VCaP (cell line): ENCODE results near the gene PKNOX2.
A peak's percentile ranks its signal among the peaks of the same experiment; 100 is the strongest.

Experiments
- H3K27ac ChIP-seq: fragments of 450-650 bp; 2 replicates; pipeline ENCODE4 v1.5.1; 2017
- TF ChIP-seq, protein P1 (sequence below): fragments of 450-650 bp; conservative IDR thresholded peaks from 2 replicates; pipeline ENCODE4 v1.5.1; 2017; ENCODE audit warnings: mild to moderate bottlenecking, moderate library complexity

PKNOX2 gene

DNA sequence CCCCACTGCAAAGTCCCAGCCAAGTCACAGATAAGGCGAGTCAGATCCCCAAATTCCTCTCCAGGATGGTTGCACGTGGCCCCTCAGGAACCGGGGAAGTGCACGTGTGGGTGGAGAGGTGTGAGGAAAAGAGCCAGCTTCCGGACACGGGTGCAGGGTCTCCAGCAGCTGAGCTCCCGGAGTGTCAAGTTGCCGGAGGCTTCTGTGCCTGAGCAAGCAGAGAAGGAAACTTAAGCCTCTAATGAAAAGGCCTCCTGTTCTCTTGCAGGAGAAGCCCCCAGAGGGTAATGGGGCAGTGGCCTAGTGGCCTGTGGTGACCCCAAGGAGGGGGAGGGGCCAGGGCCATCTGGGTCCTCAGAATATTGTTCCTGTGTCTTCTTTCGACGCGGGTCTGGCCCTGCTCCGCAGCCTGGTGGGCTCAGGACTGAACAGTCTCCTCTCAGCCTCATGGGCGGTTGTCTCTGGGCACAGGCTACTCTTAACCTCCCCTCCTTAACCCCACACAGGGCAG, 183.6 kb downstream of the PKNOX2 start:
- no peak overlapping the region for H3K27ac ChIP-seq
- TF ChIP-seq, protein P1, sequence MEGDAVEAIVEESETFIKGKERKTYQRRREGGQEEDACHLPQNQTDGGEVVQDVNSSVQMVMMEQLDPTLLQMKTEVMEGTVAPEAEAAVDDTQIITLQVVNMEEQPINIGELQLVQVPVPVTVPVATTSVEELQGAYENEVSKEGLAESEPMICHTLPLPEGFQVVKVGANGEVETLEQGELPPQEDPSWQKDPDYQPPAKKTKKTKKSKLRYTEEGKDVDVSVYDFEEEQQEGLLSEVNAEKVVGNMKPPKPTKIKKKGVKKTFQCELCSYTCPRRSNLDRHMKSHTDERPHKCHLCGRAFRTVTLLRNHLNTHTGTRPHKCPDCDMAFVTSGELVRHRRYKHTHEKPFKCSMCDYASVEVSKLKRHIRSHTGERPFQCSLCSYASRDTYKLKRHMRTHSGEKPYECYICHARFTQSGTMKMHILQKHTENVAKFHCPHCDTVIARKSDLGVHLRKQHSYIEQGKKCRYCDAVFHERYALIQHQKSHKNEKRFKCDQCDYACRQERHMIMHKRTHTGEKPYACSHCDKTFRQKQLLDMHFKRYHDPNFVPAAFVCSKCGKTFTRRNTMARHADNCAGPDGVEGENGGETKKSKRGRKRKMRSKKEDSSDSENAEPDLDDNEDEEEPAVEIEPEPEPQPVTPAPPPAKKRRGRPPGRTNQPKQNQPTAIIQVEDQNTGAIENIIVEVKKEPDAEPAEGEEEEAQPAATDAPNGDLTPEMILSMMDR, result no peak

DNA sequence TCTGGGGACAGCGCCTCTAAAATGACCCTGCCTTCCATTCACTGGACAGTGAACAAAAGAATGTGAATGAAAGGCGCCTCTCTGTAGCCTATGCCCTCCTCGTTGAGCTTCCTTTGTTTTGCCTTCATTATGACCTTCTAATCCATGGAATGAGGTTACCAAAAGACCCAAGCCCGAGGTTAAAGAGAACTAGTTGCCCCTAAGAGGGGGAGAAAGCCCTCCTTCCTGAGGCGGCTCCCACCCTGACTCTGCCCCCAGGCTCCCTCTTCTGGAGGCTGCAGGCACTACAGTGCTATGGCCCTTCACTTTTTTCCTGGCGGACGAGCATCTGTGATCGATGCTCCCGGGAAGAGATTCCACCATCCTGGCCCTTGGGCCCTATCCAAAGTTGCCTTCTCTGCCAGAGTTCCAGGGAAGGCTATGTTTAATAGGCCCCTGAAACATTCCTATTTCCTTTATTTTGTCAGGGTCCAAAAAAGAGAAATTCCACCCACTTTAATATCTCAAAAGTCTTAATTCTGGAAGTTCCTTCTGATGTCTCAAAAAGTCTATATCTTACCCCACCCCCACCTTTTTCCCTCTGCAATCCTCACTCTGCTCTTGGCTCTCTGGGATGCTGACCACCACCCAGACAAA, 184.2 kb downstream of the PKNOX2 start:
- H3K27ac ChIP-seq, result no peak overlapping the region
- TF ChIP-seq, protein P1, result peak; percentile 97

DNA sequence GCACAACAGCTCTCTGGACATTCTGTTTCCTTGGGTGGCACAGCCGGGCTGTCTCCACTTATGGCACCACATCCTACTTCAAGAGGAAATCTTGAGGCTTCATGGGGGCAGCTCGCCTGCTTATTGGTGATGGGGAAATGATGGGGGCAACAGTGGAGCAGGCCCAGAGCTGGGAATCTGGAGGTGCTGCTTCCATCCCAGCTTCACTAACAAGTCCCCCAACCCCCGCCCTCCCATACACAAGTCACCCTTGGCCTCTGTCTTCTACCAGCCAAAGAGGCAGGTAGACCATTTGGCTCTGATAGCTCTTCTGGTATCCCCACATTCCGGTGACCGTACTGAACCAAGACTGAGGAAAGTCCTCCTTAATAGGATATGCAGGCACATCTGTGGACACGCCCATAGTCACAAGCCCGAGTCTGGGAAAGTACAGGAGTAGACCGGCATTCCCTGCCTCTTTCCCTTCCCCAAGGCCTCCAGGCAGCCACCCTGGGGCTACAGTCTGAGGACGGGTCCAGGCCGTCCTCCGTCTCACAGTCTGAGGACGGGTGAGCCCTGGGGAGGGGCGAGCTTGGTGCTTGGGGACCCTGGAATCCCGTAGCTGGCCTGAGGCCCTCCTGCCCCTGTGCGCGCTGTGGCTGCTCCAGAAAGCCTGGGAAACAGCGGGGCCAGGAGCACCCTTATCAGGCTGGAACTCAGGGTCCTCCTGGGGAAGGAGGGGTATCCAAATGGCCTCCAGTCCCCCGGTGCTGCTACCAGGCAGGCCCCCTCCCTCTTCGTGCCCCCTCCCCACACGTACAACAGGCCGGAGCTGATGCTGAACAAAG, 185.9 kb downstream of the PKNOX2 start:
- H3K27ac ChIP-seq, result no peak overlapping the region
- TF ChIP-seq, protein P1, result no peak

DNA sequence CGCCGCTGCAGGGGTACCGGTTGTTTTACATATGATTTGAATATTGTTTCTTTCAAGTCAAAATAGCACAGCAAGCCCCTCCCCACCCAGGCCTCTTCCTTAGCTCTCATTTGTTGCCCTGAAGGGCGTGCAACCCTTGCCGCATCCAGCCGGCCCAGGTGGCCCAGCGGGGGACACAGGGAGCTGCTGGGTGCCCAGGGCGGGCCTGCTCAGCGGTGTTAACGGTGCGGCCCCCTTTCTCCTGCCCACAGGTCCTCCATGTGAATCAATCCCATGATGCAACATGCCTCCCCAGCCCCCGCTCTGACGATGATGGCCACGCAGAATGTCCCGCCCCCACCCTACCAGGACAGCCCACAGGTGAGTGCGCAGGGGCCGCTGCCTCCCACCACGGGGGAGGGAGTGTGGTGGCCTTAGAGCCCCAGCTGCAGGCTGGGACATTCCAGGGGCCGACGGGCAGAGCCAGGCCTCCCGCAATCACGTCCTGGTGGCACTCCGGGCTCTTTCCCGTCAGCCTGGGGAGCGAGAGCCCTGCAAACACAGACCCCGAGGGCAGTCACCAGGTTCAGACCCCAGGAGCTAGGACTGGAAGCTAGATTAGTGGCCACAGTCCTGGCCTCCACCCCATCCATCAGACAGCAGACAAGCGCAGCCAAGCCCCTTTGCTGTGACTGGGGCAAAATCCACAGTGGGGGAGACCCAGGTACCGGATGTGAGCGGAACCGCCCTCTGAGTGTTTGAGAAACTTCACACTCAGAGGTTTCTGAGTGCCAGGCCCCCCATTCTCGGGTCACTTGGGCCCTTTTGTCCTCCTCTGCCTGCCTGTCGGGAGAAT, 186.7 kb downstream of the PKNOX2 start:
- no peak overlapping the region for H3K27ac ChIP-seq
- TF ChIP-seq, protein P1, result no peak

DNA sequence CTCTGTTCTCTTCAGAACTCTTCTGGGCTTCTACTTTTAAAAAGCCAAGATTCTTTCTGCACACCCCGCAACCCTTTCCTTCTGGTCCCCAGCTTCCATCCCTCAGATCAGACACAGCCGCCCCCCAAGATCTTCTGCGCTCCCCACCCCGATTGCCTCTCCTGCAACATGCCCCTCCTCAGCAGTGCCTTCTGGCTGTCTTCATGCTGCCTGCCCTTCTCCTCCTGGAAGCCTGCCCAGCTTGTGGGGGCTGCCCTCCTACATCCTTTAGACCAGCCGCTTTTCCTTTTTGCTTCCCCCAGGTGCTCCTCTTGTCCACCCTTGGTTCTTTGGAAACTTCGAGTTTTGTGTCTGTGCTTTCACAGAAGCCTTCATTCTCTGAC, 187.3 kb downstream of the PKNOX2 start:
- H3K27ac ChIP-seq, result no peak overlapping the region
- TF ChIP-seq, protein P1, result no peak

DNA sequence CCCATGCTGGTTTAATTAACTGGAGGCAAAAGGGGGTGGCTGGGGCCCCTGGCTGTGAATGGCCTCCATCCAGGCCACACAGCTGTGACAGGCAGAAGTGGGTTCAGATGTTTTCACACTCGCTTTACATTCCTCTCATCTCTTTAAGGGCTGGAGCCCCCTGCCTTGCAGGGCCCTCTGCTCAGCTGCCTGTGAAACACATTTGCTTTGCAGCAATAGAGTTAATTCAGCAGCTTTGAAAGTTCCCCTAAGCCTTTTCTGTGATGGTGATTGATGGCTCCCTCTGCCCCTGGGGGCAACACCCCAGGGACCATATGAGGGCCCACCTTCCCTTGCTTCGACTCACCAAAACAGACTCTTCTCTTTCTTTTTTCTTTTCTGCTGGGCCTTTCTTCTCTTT, 192.2 kb downstream of the PKNOX2 start:
- H3K27ac ChIP-seq, result no peak overlapping the region
- TF ChIP-seq, protein P1, result no peak

DNA sequence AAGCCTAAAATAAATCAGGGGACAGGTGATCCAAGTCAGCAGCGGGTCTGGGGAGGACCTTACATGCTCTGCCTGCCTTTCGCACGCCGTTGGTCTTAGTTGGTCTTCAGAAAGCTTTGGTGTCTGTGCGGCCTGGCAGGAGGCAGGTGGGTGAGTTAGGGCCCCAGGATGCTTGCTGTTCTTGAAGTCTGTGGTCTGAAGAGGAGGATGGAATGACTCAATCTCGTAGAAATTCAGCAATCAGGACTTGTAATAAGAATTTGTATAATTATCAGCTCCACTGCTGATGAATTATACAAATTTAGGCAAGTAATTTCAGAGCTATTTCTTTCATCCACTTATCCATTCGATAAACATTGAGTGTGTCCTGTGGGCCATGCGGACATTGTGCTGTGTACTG, 193.0 kb downstream of the PKNOX2 start:
- H3K27ac ChIP-seq, result no peak overlapping the region
- TF ChIP-seq, protein P1, result no peak
